ENCODE measurements around the gene ARHGEF3.

DNA sequence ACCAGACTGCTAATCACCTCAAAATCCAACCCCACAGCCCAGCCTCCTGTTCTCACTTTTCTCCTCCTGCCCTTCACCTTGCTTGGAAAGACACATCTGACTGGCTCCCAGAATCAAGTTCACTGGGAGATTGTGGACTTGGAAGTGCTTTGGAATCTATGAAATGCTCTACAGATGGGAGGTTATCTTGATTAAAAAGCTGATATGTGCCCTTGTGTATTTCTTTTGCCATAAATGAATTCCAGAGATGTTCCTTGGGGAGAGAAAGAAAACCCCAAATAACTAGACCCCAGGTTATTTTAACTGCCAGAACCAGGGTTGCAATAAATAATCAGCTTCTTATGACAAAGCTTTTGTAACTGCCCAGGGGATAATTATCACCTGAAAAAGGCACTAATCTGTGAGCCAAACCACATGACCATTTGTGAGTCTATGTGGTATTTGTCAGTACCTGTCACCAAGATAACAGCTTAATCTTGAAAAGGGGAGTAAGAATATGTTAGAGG lies 21.7 kb upstream of the ARHGEF3 start:
- TF ChIP-seq POLR2A (IDR thresholded peaks at IDR 0.05), result no peak
- TF ChIP-seq CTCF (IDR thresholded peaks at IDR 0.05), result no peak

Data from lower leg skin (tissue), 3 donors.